HepG2 (cell line): ENCODE measurements around the gene HTRA3. TPM values are rescaled to one million over a fixed set of nuclear protein-coding genes. Genes with fewer than 3 reads are reported as not detected.

Experiments
- ATAC-seq: fragments of 200-7000 bp; cut with Tn5 transposase; 3 replicates; pipeline ENCODE4 v1.9.1; 2020; ENCODE audit warnings: mild to moderate bottlenecking, moderate library complexity
- BruUV-seq: library from RNA; stranded (reverse); fragments of 400-500 nt; replicated peaks from 2 replicates; lab custom pipeline; 2021; lab: Mats Ljungman, UMichigan
- CTCF ChIA-PET: fragments of 300-600 bp; formaldehyde crosslinking; extraction: SDS; loops from one replicate; lab custom pipeline; 2021; ENCODE audit warnings: low total read pairs, inconsistent platforms, low intra/inter-chr PET ratio; lab: Yijun Ruan, JAX
- POLR2A ChIA-PET: fragments of 350-600 bp; sonication (Branson Sonifier 250); formaldehyde crosslinking; loops from one replicate; lab custom pipeline; 2020; ENCODE audit warnings: antibody characterized with exemption, inconsistent platforms; lab: Yijun Ruan, JAX
- DNase-seq: peaks from one replicate; pipeline ENCODE4 v3.0.0-alpha.2; 2015; ENCODE audit warnings: low spot score
- FAIRE-seq: peaks from 3 replicates; lab custom pipeline; 2011; peaks lifted over from hg19 to GRCh38; lab: Jason Lieb, UNC
- H2AFZ ChIP-seq: one replicate; pipeline ENCODE4 v1.6.1; 2011; ENCODE audit warnings: low read length, inconsistent platforms
- H3K27ac ChIP-seq: fragments of 300-600 bp; 3 replicates; pipeline ENCODE4 v1.8.0; 2011; ENCODE audit warnings: mixed run types, mild to moderate bottlenecking, mixed read lengths, low read length, inconsistent platforms; ENCODE audit not compliant: insufficient read depth; ENCODE audit errors: extremely low read length
- H3K27me3 ChIP-seq, 2 experiments: fragments of 200-600 bp in 1 of 2; 2 replicates in 1 of 2; 3 replicates in 1 of 2; pipeline versions ENCODE4 v1.6.0 to v1.8.0; 2011; ENCODE audit warnings: low read length in 2 of 2, mild to moderate bottlenecking in 2 of 2, moderate library complexity in 2 of 2, inconsistent platforms in 1 of 2; ENCODE audit not compliant: insufficient read depth in 2 of 2, control insufficient read depth in 1 of 2
- H3K36me3 ChIP-seq, 2 experiments: fragments of 200-600 bp in 1 of 2; replicated peaks in 1 of 2; 2 replicates in 1 of 2; 3 replicates in 1 of 2; pipeline versions ENCODE4 v1.5.1 to v1.8.0; 2011; ENCODE audit warnings: low read length in 2 of 2, inconsistent platforms in 1 of 2; ENCODE audit not compliant: insufficient read depth in 2 of 2, control insufficient read depth in 1 of 2
- H3K4me1 ChIP-seq: 2 replicates; pipeline ENCODE4 v1.5.1; 2012; ENCODE audit warnings: low read length, inconsistent platforms; ENCODE audit not compliant: insufficient read depth
- H3K4me2 ChIP-seq: 2 replicates; pipeline ENCODE4 v1.6.0; 2011; ENCODE audit warnings: low read depth, low read length, inconsistent platforms
- H3K4me3 ChIP-seq, 3 experiments: fragments of 200-600 bp in 1 of 3; sonication (generic), shearing (Covaris generic) in 1 of 3; replicated peaks in 1 of 3; 2 replicates each; pipeline ENCODE4 v1.5.1; 2011 to 2016; ENCODE audit warnings: low read length in 3 of 3, inconsistent platforms in 2 of 3, low read depth in 2 of 3, mild to moderate bottlenecking in 2 of 3, control low read depth in 1 of 3, mixed read lengths in 1 of 3; ENCODE audit not compliant: insufficient read depth in 1 of 3
- H3K79me2 ChIP-seq: one replicate; pipeline ENCODE4 v1.6.1; 2011; ENCODE audit warnings: low read length, inconsistent platforms; ENCODE audit not compliant: insufficient read depth
- H3K9ac ChIP-seq: 2 replicates; pipeline ENCODE4 v1.6.0; 2011; ENCODE audit warnings: mild to moderate bottlenecking, low read depth, low read length, inconsistent platforms; ENCODE audit not compliant: insufficient read depth
- H3K9me3 ChIP-seq: 2 replicates; pipeline ENCODE4 v1.5.1; 2012; ENCODE audit warnings: mild to moderate bottlenecking, low read length
- H4K20me1 ChIP-seq: 2 replicates; pipeline ENCODE4 v1.6.0; 2011; ENCODE audit warnings: inconsistent platforms, mild to moderate bottlenecking, low read length, moderate library complexity; ENCODE audit not compliant: insufficient read depth
- BORCS8-MEF2B ChIP-seq: sonication (generic); formaldehyde crosslinking; IDR thresholded peaks from 2 replicates; pipeline ENCODE4 v1.8.0; 2022; ENCODE audit warnings: mild to moderate bottlenecking, missing genetic modification reagents
- CCAR2 ChIP-seq: fragments of 200-400 bp; formaldehyde crosslinking; optimal IDR thresholded peaks from 2 replicates; pipeline ENCODE3; 2018; ENCODE audit warnings: low read depth, mild to moderate bottlenecking, low read length, moderate library complexity
- TSC22D2 ChIP-seq: sonication (generic); formaldehyde crosslinking; IDR thresholded peaks from 2 replicates; pipeline ENCODE4 v1.5.1; 2020; ENCODE audit warnings: missing genetic modification reagents, mild to moderate bottlenecking, borderline replicate concordance
- ZNF629 ChIP-seq: sonication (generic); formaldehyde crosslinking; conservative IDR thresholded peaks from 2 replicates; pipeline ENCODE4 v1.5.0; 2020; ENCODE audit warnings: missing genetic modification reagents
- ZNF775 ChIP-seq: sonication (generic); formaldehyde crosslinking; IDR thresholded peaks from 2 replicates; pipeline ENCODE4 v1.4.0; 2020; ENCODE audit warnings: missing genetic modification reagents, mild to moderate bottlenecking, moderate library complexity, borderline replicate concordance
- WGBS: methylation state at CpG from one replicate; pipeline ENCODE4 v1.1.6; 2017; ENCODE audit warnings: low lambda C conversion rate; 5-methylcytosine and 5-hydroxymethylcytosine counted together
- in situ Hi-C: cut with HindIII; loops from 2 replicates; pipeline ENCODE4 v1.10.0; 2017; ENCODE audit warnings: low pct_unique_long_range_greater_than_20kb; ENCODE audit not compliant: extremely low pct_ligation_motif_present
- intact Hi-C: fragments of 100-400 bp; cut with micrococcal nuclease; formaldehyde crosslinking; loops from one replicate; pipeline ENCODE4 v1.10.0; 2022; ENCODE audit not compliant: unreplicated experiment
- polyA plus RNA-seq, 8 experiments: library from polyadenylated mRNA; depleted of rRNA in 3 of 8; stranded (reverse) in 7 of 8; unstranded in 1 of 8; fragments of >200 nt; fragmentation: Illumina TruSeq in 4 of 8; extraction: Trizol in 4 of 8; gene quantifications; 2 replicates each; pipeline versions ENCODE4 v1.2.1 to v1.2.3, GENCODE V29; 2011 to 2016; ENCODE audit warnings: low read depth in 4 of 8, missing spikeins in 1 of 8, mixed read lengths in 1 of 8; ENCODE audit not compliant: insufficient read depth in 1 of 8
- total RNA-seq, 5 experiments: library from RNA; depleted of rRNA; stranded (reverse); fragments of >200 nt; fragmentation: Illumina TruSeq; extraction: Trizol; gene quantifications; 2 replicates each; pipeline ENCODE4 v1.2.3, GENCODE V29; 2016; ENCODE audit warnings: low read depth in 1 of 5
- TF ChIP-seq, protein P1 (sequence below): sonication (generic); formaldehyde crosslinking; IDR thresholded peaks from 2 replicates; pipeline ENCODE4 v1.8.1; 2023; ENCODE audit warnings: missing genetic modification reagents, mild to moderate bottlenecking, borderline replicate concordance
- TF ChIP-seq, protein P2 (sequence below): sonication (generic); formaldehyde crosslinking; IDR thresholded peaks from 2 replicates; pipeline ENCODE4 v1.5.1; 2020; ENCODE audit warnings: missing genetic modification reagents, mild to moderate bottlenecking, borderline replicate concordance

HTRA3 gene
- total and polyA plus RNA-seq, 2 of the 13 experiments (the other 11 are each of a cell fraction or from before 2014, with no cell fraction given): 0.17 TPM; not detected in 1

- Histone ChIP-seq H3K36me3 (peaks cover 22 to 47% of the 10 kb centered on the region in 2 experiments), H3K9ac (no peak overlapping the region), H2AFZ (no peak overlapping the region), H3K9me3 (no peaks in the 10 kb centered on the region), H3K27me3 (no peaks in the 10 kb centered on the region), H3K4me2 (no peak overlapping the region), H3K79me2 (no peaks in the 10 kb centered on the region), H3K4me1 (peaks cover 31% of the 10 kb centered on the region), H3K4me3 (no peak overlapping the region), H4K20me1 (peaks cover 5% of the 10 kb centered on the region; the same call in 1 of the 2 replicates), H3K27ac (no peak overlapping the region)
- DNase-seq (no peak), FAIRE-seq (no peak), ATAC-seq (no peak)
- no TSS peak for BruUV-seq
- intact Hi-C loops (no loop called here), in situ Hi-C loops (no loop called here)
- TF ChIP-seq BORCS8-MEF2B (CRISPR knock-in tag): no peak
- TF ChIP-seq ZNF629 (CRISPR knock-in tag): peak; percentile 68
- TF ChIP-seq CCAR2: no peak
- TF ChIP-seq TSC22D2 (CRISPR knock-in tag): no peak
- no peak for TF ChIP-seq ZNF775 (CRISPR knock-in tag)
- TF ChIP-seq, protein P1, sequence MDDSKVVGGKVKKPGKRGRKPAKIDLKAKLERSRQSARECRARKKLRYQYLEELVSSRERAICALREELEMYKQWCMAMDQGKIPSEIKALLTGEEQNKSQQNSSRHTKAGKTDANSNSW (CRISPR knock-in tag): no peak
- TF ChIP-seq, protein P2, sequence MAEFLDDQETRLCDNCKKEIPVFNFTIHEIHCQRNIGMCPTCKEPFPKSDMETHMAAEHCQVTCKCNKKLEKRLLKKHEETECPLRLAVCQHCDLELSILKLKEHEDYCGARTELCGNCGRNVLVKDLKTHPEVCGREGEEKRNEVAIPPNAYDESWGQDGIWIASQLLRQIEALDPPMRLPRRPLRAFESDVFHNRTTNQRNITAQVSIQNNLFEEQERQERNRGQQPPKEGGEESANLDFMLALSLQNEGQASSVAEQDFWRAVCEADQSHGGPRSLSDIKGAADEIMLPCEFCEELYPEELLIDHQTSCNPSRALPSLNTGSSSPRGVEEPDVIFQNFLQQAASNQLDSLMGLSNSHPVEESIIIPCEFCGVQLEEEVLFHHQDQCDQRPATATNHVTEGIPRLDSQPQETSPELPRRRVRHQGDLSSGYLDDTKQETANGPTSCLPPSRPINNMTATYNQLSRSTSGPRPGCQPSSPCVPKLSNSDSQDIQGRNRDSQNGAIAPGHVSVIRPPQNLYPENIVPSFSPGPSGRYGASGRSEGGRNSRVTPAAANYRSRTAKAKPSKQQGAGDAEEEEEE (CRISPR knock-in tag): no peak
- CTCF ChIA-PET: no interaction called here
- POLR2A ChIA-PET: no interaction called here
- 100% methylated on average over 2 of the region's 12 CpGs for WGBS
These were observed 33.9 kb upstream of the HTRA3 start for GRCh38 chr4:8235686-8236085.
